ENCODE data around the gene ABCA7. TPM values are rescaled to one million over a fixed set of nuclear protein-coding genes. Genes with fewer than 3 reads are reported as not detected.

ABCA7 gene
- total and polyA plus RNA-seq, 2 of the 13 experiments (the other 11 are each of a cell fraction or from before 2014, with no cell fraction given) = 4.4 to 32.4 TPM

- TF ChIP-seq, protein P1, sequence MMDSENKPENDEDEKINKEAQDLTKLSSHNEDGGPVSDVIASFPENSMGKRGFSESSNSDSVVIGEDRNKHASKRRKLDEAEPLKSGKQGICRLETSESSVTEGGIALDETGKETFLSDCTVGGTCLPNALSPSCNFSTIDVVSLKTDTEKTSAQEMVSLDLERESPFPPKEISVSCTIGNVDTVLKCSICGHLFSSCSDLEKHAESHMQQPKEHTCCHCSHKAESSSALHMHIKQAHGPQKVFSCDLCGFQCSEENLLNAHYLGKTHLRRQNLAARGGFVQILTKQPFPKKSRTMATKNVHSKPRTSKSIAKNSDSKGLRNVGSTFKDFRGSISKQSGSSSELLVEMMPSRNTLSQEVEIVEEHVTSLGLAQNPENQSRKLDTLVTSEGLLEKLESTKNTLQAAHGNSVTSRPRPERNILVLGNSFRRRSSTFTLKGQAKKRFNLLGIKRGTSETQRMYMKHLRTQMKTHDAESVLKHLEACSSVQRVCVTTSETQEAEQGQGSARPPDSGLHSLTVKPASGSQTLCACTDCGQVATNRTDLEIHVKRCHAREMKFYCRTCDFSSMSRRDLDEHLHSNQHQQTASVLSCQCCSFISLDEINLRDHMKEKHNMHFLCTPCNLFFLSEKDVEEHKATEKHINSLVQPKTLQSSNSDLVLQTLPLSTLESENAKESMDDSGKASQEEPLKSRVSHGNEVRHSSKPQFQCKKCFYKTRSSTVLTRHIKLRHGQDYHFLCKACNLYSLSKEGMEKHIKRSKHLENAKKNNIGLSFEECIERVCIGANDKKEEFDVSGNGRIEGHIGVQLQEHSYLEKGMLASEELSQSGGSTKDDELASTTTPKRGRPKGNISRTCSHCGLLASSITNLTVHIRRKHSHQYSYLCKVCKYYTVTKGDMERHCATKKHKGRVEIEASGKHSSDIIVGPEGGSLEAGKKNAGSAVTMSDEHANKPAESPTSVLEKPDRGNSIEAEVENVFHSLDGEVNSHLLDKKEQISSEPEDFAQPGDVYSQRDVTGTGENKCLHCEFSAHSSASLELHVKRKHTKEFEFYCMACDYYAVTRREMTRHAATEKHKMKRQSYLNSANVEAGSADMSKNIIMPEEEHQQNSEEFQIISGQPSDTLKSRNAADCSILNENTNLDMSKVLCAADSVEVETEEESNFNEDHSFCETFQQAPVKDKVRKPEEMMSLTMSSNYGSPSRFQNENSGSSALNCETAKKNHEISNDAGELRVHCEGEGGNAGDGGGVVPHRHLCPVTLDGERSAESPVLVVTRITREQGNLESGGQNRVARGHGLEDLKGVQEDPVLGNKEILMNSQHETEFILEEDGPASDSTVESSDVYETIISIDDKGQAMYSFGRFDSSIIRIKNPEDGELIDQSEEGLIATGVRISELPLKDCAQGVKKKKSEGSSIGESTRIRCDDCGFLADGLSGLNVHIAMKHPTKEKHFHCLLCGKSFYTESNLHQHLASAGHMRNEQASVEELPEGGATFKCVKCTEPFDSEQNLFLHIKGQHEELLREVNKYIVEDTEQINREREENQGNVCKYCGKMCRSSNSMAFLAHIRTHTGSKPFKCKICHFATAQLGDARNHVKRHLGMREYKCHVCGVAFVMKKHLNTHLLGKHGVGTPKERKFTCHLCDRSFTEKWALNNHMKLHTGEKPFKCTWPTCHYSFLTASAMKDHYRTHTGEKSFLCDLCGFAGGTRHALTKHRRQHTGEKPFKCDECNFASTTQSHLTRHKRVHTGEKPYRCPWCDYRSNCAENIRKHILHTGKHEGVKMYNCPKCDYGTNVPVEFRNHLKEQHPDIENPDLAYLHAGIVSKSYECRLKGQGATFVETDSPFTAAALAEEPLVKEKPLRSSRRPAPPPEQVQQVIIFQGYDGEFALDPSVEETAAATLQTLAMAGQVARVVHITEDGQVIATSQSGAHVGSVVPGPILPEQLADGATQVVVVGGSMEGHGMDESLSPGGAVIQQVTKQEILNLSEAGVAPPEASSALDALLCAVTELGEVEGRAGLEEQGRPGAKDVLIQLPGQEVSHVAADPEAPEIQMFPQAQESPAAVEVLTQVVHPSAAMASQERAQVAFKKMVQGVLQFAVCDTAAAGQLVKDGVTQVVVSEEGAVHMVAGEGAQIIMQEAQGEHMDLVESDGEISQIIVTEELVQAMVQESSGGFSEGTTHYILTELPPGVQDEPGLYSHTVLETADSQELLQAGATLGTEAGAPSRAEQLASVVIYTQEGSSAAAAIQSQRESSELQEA (CRISPR knock-in tag; IDR thresholded peaks at IDR 0.05; ENCODE audit: not compliant biosample characterization) = peak; percentile 63
- TF ChIP-seq SP4 (CRISPR knock-in tag; IDR thresholded peaks at IDR 0.05) = peak; percentile 98
- no peak for TF ChIP-seq ZFP1 (CRISPR knock-in tag; IDR thresholded peaks at IDR 0.05)
- no peak for TF ChIP-seq MBD4 (IDR thresholded peaks at IDR 0.05; ENCODE audit: borderline replicate concordance, low read length)
- peak; percentile 45; the same call in 1 of the 2 replicates for TF ChIP-seq ZNF558 (CRISPR knock-in tag; IDR thresholded peaks at IDR 0.05; ENCODE audit: borderline replicate concordance)
- TF ChIP-seq POGK (CRISPR knock-in tag; conservative IDR thresholded peaks at IDR 0.05) = peak; percentile 68
- peak; percentile 92; the same call in 1 of the 2 replicates for TF ChIP-seq ZNF790 (CRISPR knock-in tag; IDR thresholded peaks at IDR 0.05; ENCODE audit: borderline replicate concordance)
- TF ChIP-seq NR2F1 (CRISPR knock-in tag; IDR thresholded peaks at IDR 0.05) = no peak
- peak; percentile 71; the same call in 1 of the 2 replicates for TF ChIP-seq NFATC3 (CRISPR knock-in tag; IDR thresholded peaks at IDR 0.05)
- no peak for TF ChIP-seq ZNF30 (CRISPR knock-in tag; IDR thresholded peaks at IDR 0.05)
- no peak for TF ChIP-seq ZNF557 (CRISPR knock-in tag; IDR thresholded peaks at IDR 0.05)
- TF ChIP-seq, protein P2, sequence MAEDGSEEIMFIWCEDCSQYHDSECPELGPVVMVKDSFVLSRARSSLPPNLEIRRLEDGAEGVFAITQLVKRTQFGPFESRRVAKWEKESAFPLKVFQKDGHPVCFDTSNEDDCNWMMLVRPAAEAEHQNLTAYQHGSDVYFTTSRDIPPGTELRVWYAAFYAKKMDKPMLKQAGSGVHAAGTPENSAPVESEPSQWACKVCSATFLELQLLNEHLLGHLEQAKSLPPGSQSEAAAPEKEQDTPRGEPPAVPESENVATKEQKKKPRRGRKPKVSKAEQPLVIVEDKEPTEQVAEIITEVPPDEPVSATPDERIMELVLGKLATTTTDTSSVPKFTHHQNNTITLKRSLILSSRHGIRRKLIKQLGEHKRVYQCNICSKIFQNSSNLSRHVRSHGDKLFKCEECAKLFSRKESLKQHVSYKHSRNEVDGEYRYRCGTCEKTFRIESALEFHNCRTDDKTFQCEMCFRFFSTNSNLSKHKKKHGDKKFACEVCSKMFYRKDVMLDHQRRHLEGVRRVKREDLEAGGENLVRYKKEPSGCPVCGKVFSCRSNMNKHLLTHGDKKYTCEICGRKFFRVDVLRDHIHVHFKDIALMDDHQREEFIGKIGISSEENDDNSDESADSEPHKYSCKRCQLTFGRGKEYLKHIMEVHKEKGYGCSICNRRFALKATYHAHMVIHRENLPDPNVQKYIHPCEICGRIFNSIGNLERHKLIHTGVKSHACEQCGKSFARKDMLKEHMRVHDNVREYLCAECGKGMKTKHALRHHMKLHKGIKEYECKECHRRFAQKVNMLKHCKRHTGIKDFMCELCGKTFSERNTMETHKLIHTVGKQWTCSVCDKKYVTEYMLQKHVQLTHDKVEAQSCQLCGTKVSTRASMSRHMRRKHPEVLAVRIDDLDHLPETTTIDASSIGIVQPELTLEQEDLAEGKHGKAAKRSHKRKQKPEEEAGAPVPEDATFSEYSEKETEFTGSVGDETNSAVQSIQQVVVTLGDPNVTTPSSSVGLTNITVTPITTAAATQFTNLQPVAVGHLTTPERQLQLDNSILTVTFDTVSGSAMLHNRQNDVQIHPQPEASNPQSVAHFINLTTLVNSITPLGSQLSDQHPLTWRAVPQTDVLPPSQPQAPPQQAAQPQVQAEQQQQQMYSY (CRISPR knock-in tag; IDR thresholded peaks at IDR 0.05) = 0 out of 2 replicates have a peak, but pooled peaks have one; percentile 11
- TF ChIP-seq YEATS4 (CRISPR knock-in tag; IDR thresholded peaks at IDR 0.05; ENCODE audit: borderline replicate concordance) = peak; percentile 10
- no peak for TF ChIP-seq TBL1XR1 (IDR thresholded peaks at IDR 0.05; ENCODE audit: borderline replicate concordance, low read length, partially characterized antibody)
- peak; percentile 48; the same call in 1 of the 2 replicates for TF ChIP-seq ZNF614 (CRISPR knock-in tag; IDR thresholded peaks at IDR 0.05; ENCODE audit: borderline replicate concordance)
- no peak for TF ChIP-seq FOSL2 (CRISPR knock-in tag; IDR thresholded peaks at IDR 0.05)
Measured at GRCh38 chr19:1103708-1104310, 63.9 kb downstream of the ABCA7 start, which contains the start of gene GPX4 (continued).

All from HepG2 (cell line).